GM06990 (cell line): Measurements from ENCODE around the gene SELPLG.
"Not testable (repeated sequence)": the region's sequence is repeated elsewhere in the genome, so short reads cannot be mapped to it uniquely, and the experiment has no call there.

Experiments used
- DNase-seq: peaks from one replicate; pipeline ENCODE4 v3.0.0-alpha.2; 2011; ENCODE audit not compliant: insufficient read length; ENCODE audit errors: extremely low read depth
- H3K27me3 ChIP-seq: replicated peaks from 2 replicates; pipeline ENCODE4 v1.6.0; 2011; ENCODE audit warnings: low read length; ENCODE audit not compliant: control insufficient read depth, insufficient read depth
- H3K36me3 ChIP-seq: 2 replicates; pipeline ENCODE4 v1.5.1; 2011; ENCODE audit warnings: low read length; ENCODE audit not compliant: control insufficient read depth, insufficient read depth
- H3K4me3 ChIP-seq: replicated peaks from 2 replicates; pipeline ENCODE4 v1.5.1; 2011; ENCODE audit warnings: low read depth, mild to moderate bottlenecking, control low read depth, low read length
- TF ChIP-seq, protein P1 (sequence below): IDR thresholded peaks from 2 replicates; pipeline ENCODE4 v1.5.1; 2011; ENCODE audit warnings: low read length, control low read depth, mild to moderate bottlenecking, inconsistent platforms; ENCODE audit not compliant: insufficient read depth, poor library complexity, severe bottlenecking

Gene SELPLG

DNA sequence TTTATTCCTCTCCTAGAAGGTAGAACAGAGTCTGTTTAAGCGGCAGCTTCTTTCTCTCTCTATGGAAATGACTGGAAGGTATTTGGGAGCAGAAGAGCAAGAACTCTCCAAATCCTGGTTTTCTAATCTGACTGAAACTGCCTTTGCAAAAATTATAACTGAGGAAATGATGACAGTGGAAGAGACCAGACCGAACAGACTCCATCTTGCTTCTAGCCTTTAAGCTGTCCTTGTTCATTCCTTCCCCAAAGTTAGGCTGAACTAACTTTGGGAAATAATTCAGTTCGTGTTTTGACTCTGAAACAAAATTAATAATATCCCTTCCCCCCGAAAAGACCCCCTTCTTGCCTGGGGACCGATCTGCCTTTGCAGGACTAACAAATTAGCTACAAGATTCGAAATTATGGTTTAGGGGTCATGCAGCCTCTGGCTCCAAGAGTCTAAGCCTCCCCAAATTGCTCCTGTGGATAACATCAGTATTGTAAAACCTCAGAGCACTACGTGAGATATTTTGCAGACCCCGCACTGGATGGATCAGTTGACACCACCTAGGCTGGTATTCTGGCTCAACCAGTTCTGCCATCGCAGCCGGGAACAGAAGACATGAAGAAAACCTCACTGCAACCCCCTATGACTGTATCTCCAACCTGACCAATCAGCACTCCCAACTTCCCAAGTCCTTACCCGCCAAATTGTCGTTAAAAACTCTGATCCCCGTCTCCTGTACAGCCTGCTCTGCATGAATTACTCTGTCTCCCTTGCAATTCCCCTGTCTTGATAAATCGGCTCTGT lies 14.1 kb downstream of the SELPLG start:
- Histone ChIP-seq H3K36me3 (peaks cover 10% of the 10 kb centered on the region), H3K27me3 (no peaks in the 10 kb centered on the region), H3K4me3 (no peak overlapping the region)
- DNase-seq: no peak
- TF ChIP-seq, protein P1, sequence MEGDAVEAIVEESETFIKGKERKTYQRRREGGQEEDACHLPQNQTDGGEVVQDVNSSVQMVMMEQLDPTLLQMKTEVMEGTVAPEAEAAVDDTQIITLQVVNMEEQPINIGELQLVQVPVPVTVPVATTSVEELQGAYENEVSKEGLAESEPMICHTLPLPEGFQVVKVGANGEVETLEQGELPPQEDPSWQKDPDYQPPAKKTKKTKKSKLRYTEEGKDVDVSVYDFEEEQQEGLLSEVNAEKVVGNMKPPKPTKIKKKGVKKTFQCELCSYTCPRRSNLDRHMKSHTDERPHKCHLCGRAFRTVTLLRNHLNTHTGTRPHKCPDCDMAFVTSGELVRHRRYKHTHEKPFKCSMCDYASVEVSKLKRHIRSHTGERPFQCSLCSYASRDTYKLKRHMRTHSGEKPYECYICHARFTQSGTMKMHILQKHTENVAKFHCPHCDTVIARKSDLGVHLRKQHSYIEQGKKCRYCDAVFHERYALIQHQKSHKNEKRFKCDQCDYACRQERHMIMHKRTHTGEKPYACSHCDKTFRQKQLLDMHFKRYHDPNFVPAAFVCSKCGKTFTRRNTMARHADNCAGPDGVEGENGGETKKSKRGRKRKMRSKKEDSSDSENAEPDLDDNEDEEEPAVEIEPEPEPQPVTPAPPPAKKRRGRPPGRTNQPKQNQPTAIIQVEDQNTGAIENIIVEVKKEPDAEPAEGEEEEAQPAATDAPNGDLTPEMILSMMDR: no peak

DNA sequence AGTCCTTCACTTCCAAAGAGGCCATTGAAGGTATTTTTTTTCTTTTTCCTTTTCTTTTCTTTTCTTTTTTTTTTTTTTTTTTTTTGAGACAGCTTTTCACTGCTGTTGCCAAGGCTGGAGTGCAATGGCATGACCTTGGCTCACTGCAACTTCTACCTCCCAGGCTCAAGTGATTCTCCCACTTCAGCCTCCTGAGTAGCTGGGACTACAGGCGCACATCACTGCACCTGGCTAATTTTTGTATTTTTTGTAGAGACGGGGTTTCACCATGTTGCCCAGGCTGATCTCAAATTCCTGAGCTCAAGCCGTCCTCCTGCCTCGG lies 14.8 kb downstream of the SELPLG start:
- DNase-seq, H3K27me3 ChIP-seq, H3K4me3 ChIP-seq: not testable (repeated sequence)
- H3K36me3 ChIP-seq: peaks cover 10% of the 10 kb centered on the region

DNA sequence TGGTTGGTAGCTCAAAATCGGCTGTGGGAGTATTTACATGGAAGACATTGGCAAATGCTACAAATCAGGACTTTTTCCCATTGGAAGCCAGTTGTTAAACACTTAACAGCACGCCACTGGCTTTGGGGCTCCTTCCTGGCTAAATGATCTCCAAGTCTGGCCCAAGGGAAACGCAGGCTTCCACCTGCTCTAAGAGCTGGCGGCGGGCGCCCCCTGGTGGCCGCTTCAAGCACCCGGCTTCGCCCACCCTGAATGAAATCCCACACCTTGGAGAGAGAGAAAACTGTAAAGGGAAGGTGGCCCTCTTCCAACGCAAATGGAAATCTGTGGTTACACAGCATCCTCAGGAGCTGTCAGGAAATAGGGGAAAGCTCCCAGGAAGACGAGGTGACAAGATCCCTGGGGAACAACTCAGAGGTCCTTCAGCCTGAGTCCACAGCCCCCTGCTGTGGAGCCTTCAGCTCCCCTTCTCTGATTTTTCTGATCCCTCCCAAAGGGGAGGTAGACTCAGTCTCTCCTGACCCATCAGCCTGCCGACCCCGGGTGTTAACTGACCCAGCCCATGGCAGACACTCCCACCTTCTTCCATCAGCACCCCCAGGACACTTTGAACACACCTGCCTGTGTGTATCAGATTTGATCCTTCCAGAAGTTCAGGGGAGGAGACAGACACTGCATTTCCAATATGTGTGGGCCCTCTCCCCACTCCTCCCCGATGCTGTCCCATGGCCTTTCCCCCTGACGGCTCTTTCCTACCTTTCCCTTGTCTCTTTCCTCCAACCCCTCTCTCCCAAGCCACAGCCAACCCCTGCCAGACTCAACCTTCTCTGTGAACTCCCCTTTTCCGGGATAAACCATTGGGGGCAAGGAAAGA lies 15.4 kb downstream of the SELPLG start:
- DNase-seq: peak; percentile 83
- Histone ChIP-seq H3K4me3 (no peak overlapping the region), H3K36me3 (peaks cover 6% of the 10 kb centered on the region), H3K27me3 (no peaks in the 10 kb centered on the region)
- TF ChIP-seq, protein P1: peak; percentile 95

DNA sequence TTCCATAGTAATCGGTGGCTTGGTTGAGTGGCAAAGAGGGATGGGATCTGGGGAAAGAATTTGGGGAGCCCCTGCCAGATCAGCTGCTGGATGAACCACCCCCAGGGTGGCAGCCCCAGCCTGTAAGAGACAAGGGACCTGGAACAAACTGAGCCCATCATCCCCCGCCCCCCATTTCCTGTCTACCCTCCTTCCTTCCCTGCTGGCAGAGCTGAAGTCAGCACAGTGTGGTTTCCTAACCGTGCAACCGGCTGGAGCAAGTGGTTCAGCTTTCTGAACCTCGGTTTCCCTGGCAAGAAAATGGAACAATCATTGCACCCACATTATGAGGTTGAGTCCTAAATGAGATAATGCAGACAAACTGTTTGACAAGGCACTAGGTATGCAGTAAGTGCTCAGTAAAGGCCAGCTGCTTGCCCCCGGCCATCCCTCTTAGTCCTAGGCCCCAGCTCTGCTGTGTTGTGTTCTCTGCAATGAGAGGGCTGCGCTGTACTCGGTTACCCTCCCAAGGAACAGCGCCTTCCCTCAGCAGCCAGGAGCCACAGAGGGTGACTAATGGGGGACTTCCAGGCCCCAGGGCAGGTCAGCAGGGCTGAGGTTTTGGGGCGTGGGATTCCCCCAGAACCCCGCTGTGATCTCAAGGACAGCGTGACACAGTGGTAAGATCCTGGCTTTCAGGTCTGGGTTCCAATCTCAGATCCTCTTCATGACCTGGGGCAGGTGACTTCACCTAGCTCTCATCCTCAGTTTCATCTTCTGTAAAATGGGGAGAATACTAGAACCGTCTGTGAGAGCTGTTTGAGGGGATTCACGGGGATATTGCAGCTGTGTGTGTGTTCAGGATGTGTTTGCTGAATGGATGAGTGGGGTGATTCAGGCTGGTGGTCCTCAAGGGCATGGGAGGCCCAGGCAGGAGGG lies 16.5 kb downstream of the SELPLG start:
- DNase-seq: peak; percentile 87

DNA sequence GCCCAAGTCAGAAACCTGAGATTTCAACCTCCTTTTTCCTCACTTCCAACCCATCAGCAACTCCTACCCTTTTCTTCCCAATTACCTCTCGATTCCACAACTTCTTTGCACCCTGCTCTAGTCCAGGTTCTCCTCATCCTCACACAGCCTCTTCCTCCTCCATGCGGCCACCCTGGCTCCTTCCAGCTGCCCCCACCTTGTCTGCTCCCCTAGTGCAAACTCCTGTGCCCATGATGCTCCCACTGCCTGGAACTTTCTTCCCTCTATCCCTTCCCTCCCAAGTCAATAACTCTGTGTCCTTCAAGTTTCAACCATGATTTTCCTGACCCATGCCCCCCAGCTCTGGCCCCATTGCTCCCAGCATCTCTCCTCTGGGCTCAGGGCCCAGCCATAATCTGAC lies 17.3 kb downstream of the SELPLG start:
- no peak for DNase-seq
- H3K27me3 ChIP-seq: no peaks in the 10 kb centered on the region
- TF ChIP-seq, protein P1: no peak
- H3K4me3 ChIP-seq: no peak overlapping the region
- no peaks in the 10 kb centered on the region; the same call in 1 of the 2 replicates for H3K36me3 ChIP-seq

More for the DNA sequence above, 16.5 kb downstream of the SELPLG start:
- TF ChIP-seq, protein P1: no peak
- Histone ChIP-seq H3K27me3 (no peaks in the 10 kb centered on the region), H3K4me3 (no peak overlapping the region; the same call in 1 of the 2 replicates), H3K36me3 (no peaks in the 10 kb centered on the region; the same call in 1 of the 2 replicates)
